Muscle of back (tissue), 11 donors: ENCODE results near the gene DEK. TPM values are rescaled to one million over a fixed set of nuclear protein-coding genes. Genes with fewer than 3 reads are reported as not detected.

ENCODE experiments used
- DNase-seq, 3 donors: peaks; one replicate each; pipeline versions ENCODE4 v3.0.0 to v3.0.0-alpha.2; 2013
- polyA plus RNA-seq, 10 donors: library from polyadenylated mRNA; unstranded; fragments of 120-200 nt; gene quantifications; one replicate each; pipeline ENCODE4 v1.2.1, GENCODE V29; 2013; ENCODE audit not compliant: insufficient read length in 10 of 10

The DEK gene
- polyA plus RNA-seq, 10 donors = 107 to 148 (median 122) TPM

DNA sequence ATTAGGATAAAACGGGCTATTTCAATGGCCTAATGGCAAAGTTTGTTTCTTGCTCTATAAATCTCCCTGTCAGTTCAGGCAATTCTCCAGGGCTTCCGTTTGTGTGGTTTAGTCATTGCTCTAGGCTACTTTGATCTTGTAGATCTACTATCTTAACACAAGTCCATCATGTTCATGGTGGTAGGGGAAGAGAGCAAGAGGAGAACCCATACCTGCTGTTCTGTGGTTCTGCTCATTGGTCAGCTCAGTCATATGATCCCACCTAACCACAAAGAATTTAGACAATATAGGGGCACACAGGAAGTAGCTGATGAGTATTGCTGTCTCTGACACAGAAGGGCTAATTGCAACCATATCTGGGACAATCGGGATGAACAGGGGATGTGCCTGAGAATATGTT, 4.9 kb upstream of the DEK start:
- peak in 1 of 3 donors; percentile 47 for DNase-seq

- no peak for DNase-seq
These were observed 3.7 kb upstream of the DEK start for GRCh38 chr6:18268066-18268465.

DNA sequence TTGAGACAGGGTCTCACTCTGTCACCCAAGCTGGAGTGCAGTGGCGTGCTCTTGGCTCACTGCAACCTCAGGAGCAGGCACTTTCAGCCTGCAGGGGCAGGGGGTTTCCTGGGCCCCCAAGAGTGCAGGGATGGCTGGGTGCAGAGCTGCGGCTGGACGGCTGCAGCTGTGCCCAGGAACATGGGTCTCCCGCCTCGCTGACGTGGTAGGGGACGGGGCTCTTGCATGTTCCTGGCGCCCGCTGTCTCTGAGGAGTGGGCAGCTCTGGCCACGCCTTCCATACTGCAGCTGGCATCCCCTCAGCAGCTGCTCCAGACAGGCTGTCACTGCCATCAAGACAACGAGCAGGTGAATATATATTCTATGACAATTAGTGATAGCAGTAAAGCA, 2.2 kb upstream of the DEK start:
- DNase-seq = peak in 1 of 3 donors; percentile 21

- DNase-seq = no peak
These were observed 1.6 kb upstream of the DEK start for GRCh38 chr6:18265787-18266522.

- DNase-seq = no peak
These were observed 620 bp upstream of the DEK start for GRCh38 chr6:18264923-18265377.

GRCh38 chr6:18263418-18264218, 712 bp downstream of the DEK start:
- DNase-seq = peak; percentile 20 to 76 (median 42)

- DNase-seq = peak in 1 of 3 donors; percentile 27
These were observed 1.5 kb downstream of the DEK start for GRCh38 chr6:18262702-18263417.

GRCh38 chr6:18261877-18262276, 2.5 kb downstream of the DEK start:
- DNase-seq = no peak

GRCh38 chr6:18260448-18261106, 3.8 kb downstream of the DEK start:
- peak in 1 of 3 donors; percentile 8 for DNase-seq

- no peak for DNase-seq
These were observed 4.5 kb downstream of the DEK start for GRCh38 chr6:18259675-18260447.

DNA sequence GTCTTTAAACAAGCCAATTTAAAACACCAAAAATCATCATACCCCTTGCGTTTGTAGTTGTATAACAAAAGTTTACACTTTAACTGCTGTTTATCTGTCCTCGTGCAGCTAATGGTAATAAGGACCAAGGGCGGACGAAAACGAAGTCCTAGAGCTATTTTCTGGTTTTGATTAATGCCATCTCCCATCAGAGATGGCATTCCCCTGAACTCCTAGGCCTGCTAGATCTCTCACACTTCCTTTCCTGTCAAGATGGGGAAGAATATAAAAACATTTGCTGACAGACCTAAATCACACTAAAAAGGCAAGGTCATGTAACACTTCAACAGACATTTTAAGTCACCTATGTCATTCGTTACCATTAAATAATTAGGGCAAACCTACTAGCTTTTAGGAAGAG, 9.5 kb downstream of the DEK start:
- DNase-seq = no peak

- DNase-seq = no peak
These were observed 10.7 kb downstream of the DEK start for GRCh38 chr6:18253635-18254034.

DNA sequence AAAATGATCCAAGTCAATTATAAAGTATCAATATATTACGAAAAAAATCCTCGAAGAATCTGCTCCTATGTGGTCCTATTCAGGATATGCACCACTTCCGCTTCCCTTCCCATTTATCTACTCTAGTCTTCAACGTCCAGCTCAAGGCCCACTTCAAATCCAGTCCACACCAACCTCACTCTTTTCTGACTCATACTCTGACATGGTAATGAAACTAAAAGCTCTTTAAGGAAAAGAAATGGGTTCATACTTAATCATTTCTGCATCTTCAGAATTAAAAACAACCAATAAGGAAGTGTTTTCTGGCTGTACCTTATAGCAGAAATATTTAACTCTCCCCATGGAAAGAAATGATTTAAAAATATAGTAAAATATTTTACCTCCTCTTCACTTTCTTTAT, 15.1 kb downstream of the DEK start:
- DNase-seq = no peak

- no peak for DNase-seq
These were observed 15.6 kb downstream of the DEK start for GRCh38 chr6:18248698-18249097.

GRCh38 chr6:18247002-18247401, 17.3 kb downstream of the DEK start:
- no peak for DNase-seq

DNA sequence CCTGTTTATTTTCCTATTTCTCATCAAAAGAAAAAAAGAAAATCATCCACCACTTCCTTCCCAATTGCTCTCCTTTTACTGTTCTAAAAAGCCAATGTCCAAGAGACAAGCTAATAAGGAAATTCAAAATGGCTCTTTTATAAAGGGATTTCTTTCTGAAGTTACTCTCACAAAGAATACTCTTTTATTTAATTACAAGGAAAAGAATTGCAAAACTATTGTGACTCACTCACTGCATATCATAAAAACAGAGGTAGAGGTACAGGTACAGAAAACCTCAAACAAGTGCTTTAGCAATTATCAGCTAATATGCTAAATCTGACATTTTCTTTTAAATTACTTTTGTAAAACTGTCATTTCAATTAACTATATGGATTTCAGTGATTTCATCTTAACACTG, 18.1 kb downstream of the DEK start:
- no peak for DNase-seq

DNA sequence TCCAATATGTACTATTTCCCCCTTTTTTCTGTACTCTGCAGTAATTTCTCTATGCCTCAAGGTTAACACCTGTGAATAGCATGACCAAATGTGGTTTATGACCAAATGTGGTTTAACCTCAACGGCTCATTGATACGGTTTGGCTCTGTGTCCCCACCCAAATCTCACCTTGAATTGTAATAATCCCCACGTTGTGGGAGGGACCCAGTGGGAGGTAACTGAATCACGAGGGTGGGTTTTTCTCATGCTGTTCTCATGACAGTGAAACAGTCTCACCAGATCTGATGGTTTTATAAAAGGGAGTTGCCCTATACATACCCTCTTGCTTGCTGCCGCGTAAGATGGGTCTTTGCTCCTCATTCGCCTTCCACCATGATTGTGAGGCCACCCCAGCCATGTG, 18.7 kb downstream of the DEK start:
- no peak for DNase-seq

DNA sequence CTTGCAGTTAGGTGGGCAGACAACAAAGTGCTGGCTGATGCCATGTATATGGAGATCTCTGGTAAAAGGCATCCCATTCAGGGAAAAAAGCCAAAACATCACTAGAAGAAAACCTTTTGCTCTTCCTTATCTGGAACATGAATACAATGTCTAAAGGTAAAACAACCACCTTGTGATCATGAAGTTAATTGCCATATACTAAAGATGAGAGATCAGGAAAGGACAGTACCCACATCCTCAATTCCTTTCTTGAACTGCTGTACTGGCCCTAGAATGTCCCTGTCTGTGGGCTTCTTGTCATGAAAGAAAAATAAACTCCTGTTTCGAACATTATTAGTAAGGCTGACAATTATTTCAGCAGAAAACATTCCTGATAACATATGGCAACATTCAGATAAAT, 19.3 kb downstream of the DEK start:
- no peak for DNase-seq

DNA sequence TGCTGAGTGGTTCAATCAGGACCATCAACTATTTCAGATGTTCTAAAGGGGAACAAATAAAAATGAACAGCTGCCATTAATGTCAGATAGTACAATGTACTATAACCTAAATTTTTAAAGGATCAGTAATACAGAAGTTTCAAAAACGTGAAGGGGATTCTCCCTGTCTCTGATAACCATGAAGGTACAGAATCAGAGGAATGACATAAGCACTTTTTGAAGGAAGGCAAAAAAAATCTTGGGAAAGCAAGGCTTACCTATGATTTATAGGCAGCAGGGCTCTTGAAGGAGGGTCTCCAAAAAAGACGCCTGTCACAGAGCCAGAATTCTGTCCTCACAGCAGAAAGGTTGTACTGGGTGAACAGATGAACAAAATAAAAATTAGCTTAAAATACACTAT, 20.1 kb downstream of the DEK start:
- no peak for DNase-seq

DNA sequence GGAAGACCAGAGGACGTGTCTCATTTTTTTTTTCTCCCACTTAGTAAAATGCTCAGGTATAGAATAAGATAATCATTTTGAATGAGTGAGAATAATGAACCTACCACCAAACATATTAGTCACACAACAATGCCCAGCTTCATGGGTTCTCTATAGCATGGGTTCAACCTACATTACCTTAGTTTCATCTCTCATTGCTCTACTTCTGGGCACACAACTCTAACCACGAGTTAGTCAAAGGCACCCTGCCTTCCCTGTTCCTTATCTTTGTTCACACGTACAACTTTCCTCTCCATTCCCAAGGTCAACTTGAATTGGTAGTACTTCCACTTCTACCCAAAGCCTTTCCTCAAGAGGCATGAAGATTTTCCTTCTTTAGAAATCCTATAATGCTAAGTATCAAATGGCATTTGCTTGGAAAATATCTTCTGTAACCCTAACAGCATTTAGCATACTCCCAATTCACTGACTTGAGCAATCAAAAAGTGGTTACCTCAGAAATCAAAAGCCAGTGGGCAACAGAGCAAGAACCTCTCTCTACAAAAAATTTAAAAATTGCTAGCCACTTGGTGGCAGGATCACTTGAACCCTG, 20.9 kb downstream of the DEK start:
- DNase-seq = no peak
